BJ (cell line): ENCODE measurements around the gene TMEM243. TPM values are rescaled to one million over a fixed set of nuclear protein-coding genes. Genes with fewer than 3 reads are reported as not detected.

Source experiments
- CTCF ChIA-PET: fragments of 350-600 bp; formaldehyde crosslinking; extraction: SDS; loops from one replicate; lab custom pipeline; 2021; ENCODE audit warnings: antibody characterized with exemption, inconsistent platforms; lab: Yijun Ruan, JAX
- POLR2A ChIA-PET: fragments of 300-600 bp; sonication (Branson Sonifier 250); formaldehyde crosslinking; extraction: SDS; loops from one replicate; lab custom pipeline; 2021; ENCODE audit warnings: antibody characterized with exemption; lab: Charles Lee
- DNase-seq: peaks from one replicate; pipeline ENCODE4 v3.0.0-alpha.2; 2011; ENCODE audit warnings: low read depth
- H3K27me3 ChIP-seq: 2 replicates; pipeline ENCODE4 v1.6.0; 2011; ENCODE audit warnings: low read length; ENCODE audit not compliant: control insufficient read depth, insufficient read depth
- H3K36me3 ChIP-seq: 2 replicates; pipeline ENCODE4 v1.5.1; 2011; ENCODE audit warnings: low read length; ENCODE audit not compliant: control insufficient read depth, insufficient read depth
- H3K4me3 ChIP-seq: 2 replicates; pipeline ENCODE4 v1.5.1; 2011; ENCODE audit warnings: low read depth, mild to moderate bottlenecking, control low read depth, low read length
- CTCF ChIP-seq: IDR thresholded peaks from 2 replicates; pipeline ENCODE4 v1.5.1; 2011; ENCODE audit warnings: low read depth, mild to moderate bottlenecking, control low read depth, inconsistent platforms, low read length, moderate library complexity; ENCODE audit not compliant: insufficient read depth
- polyA plus RNA-seq: library from polyadenylated mRNA; depleted of rRNA; stranded (reverse); fragments of >200 nt; gene quantifications from 2 replicates; pipeline ENCODE4 v1.2.3, GENCODE V29; 2011; rRNA removed
- small RNA-seq: library from RNA; depleted of rRNA; stranded (forward); fragments of <200 nt; gene quantifications from one replicate; pipeline ENCODE3, GENCODE V24; 2012; ENCODE audit warnings: low replicate concordance, low read depth; ENCODE audit not compliant: insufficient read length

TMEM243 gene
- polyA plus RNA-seq, 1 experiment = 23.6 TPM

- no peak for DNase-seq
- ChIA-PET POLR2A (no interaction called here), CTCF (interaction anchor here (1.1 to 4.5 kb wide), 4 partner anchors 197 to 234 kb away, joined by 3 to 62 read pairs (median 10); no protein-coding TSS in a partner anchor)
- no peak for TF ChIP-seq CTCF
- Histone ChIP-seq H3K27me3 (no peaks in the 10 kb centered on the region), H3K4me3 (no peak overlapping the region), H3K36me3 (no peaks in the 10 kb centered on the region)
These were observed 72.7 kb downstream of the TMEM243 start for GRCh38 chr7:87146740-87147386.

Small RNA genes within 50 kb of the gene (small RNA-seq; reads per million reads assigned to genes)
- gene RF00019 (not detected), gene RF02271 (not detected)

Other genes with a start within 250 kb of the TMEM243 start
- 1.4 and 2.4 TPM in 2 replicates for gene ELAPOR2, start 160.1 kb downstream of the TMEM243 start, polyA plus RNA-seq
- 61.1 and 88.1 TPM in 2 replicates for gene DMTF1, start 67.3 kb downstream of the TMEM243 start, polyA plus RNA-seq
- gene CROT, start 125.9 kb upstream of the TMEM243 start, polyA plus RNA-seq = 4.6 and 9.7 TPM in 2 replicates